Transverse colon (tissue), 3 donors: ENCODE data around the gene TLK2.
"Not testable (repeated sequence)": the region's sequence is repeated elsewhere in the genome, so short reads cannot be mapped to it uniquely, and the experiment has no call there.

Experiments used
- CTCF ChIP-seq, 5 experiments: fragments of 200-600 bp in 3 of 5; fragments of 450-650 bp in 2 of 5; sonication (generic) in 3 of 5; IDR thresholded peaks; 1 replicate in 2 of 5; 2 replicates in 3 of 5; pipeline ENCODE4 v1.5.1; 2016 to 2017; ENCODE audit warnings: antibody characterized with exemption in 5 of 5, inconsistent platforms in 3 of 5, mild to moderate bottlenecking in 2 of 5, moderate library complexity in 1 of 5
- POLR2A ChIP-seq: fragments of 450-650 bp; IDR thresholded peaks from one replicate; pipeline ENCODE4 v1.6.1; 2016; ENCODE audit warnings: antibody characterized with exemption, mild to moderate bottlenecking, moderate library complexity

GRCh38 chr17:62470666-62471379 lies 7.8 kb upstream of the TLK2 start:
- TF ChIP-seq CTCF (IDR thresholded peaks at IDR 0.05); POLR2A: not testable (repeated sequence)
